HEK293T (cell line): ENCODE results near the gene DTYMK.

Source experiments
- BHLHE40 ChIP-seq: fragments of 450-650 bp; IDR thresholded peaks from 2 replicates; pipeline ENCODE4 v1.6.1; 2016; ENCODE audit warnings: mild to moderate bottlenecking, moderate library complexity, borderline replicate concordance
- CTBP1 ChIP-seq: fragments of 450-650 bp; IDR thresholded peaks from 2 replicates; pipeline ENCODE4 v1.6.1; 2016; ENCODE audit warnings: borderline replicate concordance
- ELF4 ChIP-seq: fragments of 450-650 bp; IDR thresholded peaks from 2 replicates; pipeline ENCODE4 v1.6.1; 2017; ENCODE audit warnings: antibody characterized with exemption
- FOXA1 ChIP-seq: fragments of 450-650 bp; IDR thresholded peaks from 2 replicates; pipeline ENCODE4 v1.6.1; 2016; ENCODE audit warnings: mild to moderate bottlenecking
- FOXK2 ChIP-seq: fragments of 450-650 bp; IDR thresholded peaks from 2 replicates; pipeline ENCODE4 v1.6.1; 2016; ENCODE audit warnings: mild to moderate bottlenecking
- FOXM1 ChIP-seq: fragments of 450-650 bp; IDR thresholded peaks from 2 replicates; pipeline ENCODE4 v1.6.1; 2017; ENCODE audit warnings: mild to moderate bottlenecking, borderline replicate concordance
- HDGF ChIP-seq: fragments of 450-650 bp; IDR thresholded peaks from 2 replicates; pipeline ENCODE4 v1.6.1; 2017; ENCODE audit warnings: antibody characterized with exemption, borderline replicate concordance
- LEF1 ChIP-seq: fragments of 450-650 bp; IDR thresholded peaks from 2 replicates; pipeline ENCODE4 v1.6.1; 2017; ENCODE audit warnings: mild to moderate bottlenecking, borderline replicate concordance
- SP1 ChIP-seq: fragments of 450-650 bp; IDR thresholded peaks from 2 replicates; pipeline ENCODE4 v1.6.1; 2017
- SUZ12 ChIP-seq: fragments of 450-650 bp; IDR thresholded peaks from 2 replicates; pipeline ENCODE4 v1.6.1; 2016; ENCODE audit warnings: mild to moderate bottlenecking
- TARDBP ChIP-seq: fragments of 450-650 bp; IDR thresholded peaks from 2 replicates; pipeline ENCODE4 v1.6.1; 2016
- ZNF384 ChIP-seq: fragments of 450-650 bp; IDR thresholded peaks from 2 replicates; pipeline ENCODE4 v1.6.1; 2016
- TF ChIP-seq, protein P1 (sequence below): fragments of 450-650 bp; IDR thresholded peaks from 2 replicates; pipeline ENCODE4 v1.6.1; 2016

DNA sequence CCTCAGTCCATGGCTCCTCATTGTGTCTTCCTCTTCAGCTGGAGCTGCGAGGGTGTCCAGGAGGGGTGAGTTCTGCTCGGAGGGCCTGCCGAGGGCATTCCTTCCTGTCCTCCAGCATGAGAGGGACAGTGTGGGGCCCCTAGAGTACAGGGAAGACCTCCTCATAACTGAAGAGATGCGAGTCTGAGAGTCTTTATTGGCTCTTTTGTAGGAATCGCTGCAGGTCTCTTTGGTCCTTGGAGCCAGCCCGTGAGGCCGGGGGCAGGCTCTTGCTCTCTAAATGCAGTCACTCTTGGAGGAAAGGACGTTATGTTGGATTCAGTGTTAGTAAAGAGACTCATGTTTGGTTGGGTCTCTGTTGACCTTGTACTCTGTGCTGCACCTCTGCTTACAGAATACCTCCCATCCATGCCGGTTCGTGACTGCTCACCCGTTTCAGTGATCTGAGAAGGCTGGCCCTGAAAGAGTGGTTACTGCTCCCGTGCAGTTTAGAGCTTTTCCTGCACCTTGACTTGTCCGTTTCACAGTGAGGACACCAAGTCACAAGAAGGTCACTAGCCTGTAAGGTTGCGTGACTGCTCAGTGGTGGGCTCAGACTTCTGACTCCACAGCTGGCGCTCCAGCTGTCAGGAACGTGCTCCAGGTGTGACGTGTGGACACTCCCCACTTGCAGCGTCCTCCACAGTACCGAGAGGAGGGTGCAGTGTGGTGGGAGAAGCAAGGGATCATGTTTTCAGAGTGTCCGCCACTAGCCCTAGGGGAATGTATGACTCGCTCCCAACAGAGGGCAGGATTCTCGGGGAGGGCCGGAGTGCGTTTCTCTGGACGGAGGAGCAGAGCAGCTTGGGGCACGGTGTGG, 41.3 kb downstream of the DTYMK start:
- TF ChIP-seq FOXM1 (no peak), BHLHE40 (no peak), LEF1 (no peak), SP1 (no peak), FOXA1 (no peak), ELF4 (no peak), SUZ12 (no peak), HDGF (no peak), CTBP1 (no peak), ZNF384 (no peak), TARDBP (no peak), FOXK2 (no peak)
- TF ChIP-seq, protein P1, sequence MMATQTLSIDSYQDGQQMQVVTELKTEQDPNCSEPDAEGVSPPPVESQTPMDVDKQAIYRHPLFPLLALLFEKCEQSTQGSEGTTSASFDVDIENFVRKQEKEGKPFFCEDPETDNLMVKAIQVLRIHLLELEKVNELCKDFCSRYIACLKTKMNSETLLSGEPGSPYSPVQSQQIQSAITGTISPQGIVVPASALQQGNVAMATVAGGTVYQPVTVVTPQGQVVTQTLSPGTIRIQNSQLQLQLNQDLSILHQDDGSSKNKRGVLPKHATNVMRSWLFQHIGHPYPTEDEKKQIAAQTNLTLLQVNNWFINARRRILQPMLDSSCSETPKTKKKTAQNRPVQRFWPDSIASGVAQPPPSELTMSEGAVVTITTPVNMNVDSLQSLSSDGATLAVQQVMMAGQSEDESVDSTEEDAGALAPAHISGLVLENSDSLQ, result no peak
